H1 (cell line): ENCODE measurements around the gene RPLP2.

Experiments
- CTCF ChIP-seq, 3 experiments: IDR thresholded peaks; 1 replicate in 2 of 3; 2 replicates in 1 of 3; pipeline versions ENCODE4 v1.5.1 to v1.6.1; 2011; ENCODE audit warnings: low read length in 3 of 3, mild to moderate bottlenecking in 3 of 3, inconsistent platforms in 2 of 3, low read depth in 1 of 3, moderate library complexity in 1 of 3; ENCODE audit not compliant: insufficient read depth in 1 of 3; ENCODE audit errors: control extremely low read depth in 1 of 3
- GABPA ChIP-seq: IDR thresholded peaks from 2 replicates; pipeline ENCODE4 v1.6.1; 2011; ENCODE audit warnings: mild to moderate bottlenecking, low read length, moderate library complexity, borderline replicate concordance; ENCODE audit not compliant: insufficient read depth
- MAFK ChIP-seq: IDR thresholded peaks from 2 replicates; pipeline ENCODE4 v1.6.1; 2012; ENCODE audit warnings: low read depth, mild to moderate bottlenecking, improper control_type of control experiment, low read length
- POLR2AphosphoS5 ChIP-seq: IDR thresholded peaks from 2 replicates; pipeline ENCODE4 v1.6.1; 2011; ENCODE audit warnings: low read depth, low read length
- SP1 ChIP-seq: IDR thresholded peaks from 2 replicates; pipeline ENCODE4 v1.6.1; 2011; ENCODE audit warnings: low read depth, low read length
- TBP ChIP-seq: IDR thresholded peaks from 2 replicates; pipeline ENCODE4 v1.6.1; 2011; ENCODE audit warnings: low read depth, low read length, improper control_type of control experiment

- no peak for TF ChIP-seq POLR2AphosphoS5
- TF ChIP-seq GABPA: no peak
- TF ChIP-seq MAFK: no peak
- no peak for TF ChIP-seq CTCF (IDR thresholded peaks at IDR 0.05; ENCODE audit: control extremely low read depth in 1 of 3, insufficient read depth in 1 of 3, low read depth in 1 of 3, low read length in 3 of 3)
- TF ChIP-seq SP1: no peak
- TF ChIP-seq TBP: no peak
These were observed 6.6 kb downstream of the RPLP2 start for GRCh38 chr11:816433-816779.
